H1 (cell line): ENCODE data around the gene PIP5K1C. TPM values are rescaled to one million over a fixed set of nuclear protein-coding genes. Genes with fewer than 3 reads are reported as not detected.

Source experiments
- CTCF ChIA-PET: fragments of 300-600 bp; sonication (Branson Sonifier 250); formaldehyde crosslinking; loops from one replicate; lab custom pipeline; 2021; ENCODE audit not compliant: partially characterized antibody; lab: Charles Lee
- POLR2A ChIA-PET: fragments of 300-600 bp; sonication (Branson Sonifier 250); formaldehyde crosslinking; loops from one replicate; lab custom pipeline; 2021; ENCODE audit warnings: inconsistent platforms; ENCODE audit not compliant: partially characterized antibody; lab: Charles Lee
- DNase-seq, 2 experiments: peaks; one replicate each; pipeline versions ENCODE4 v3.0.0 to v3.0.0-alpha.2; 2010 to 2022; ENCODE audit warnings: low spot score in 2 of 2, low read depth in 1 of 2, mixed read lengths in 1 of 2
- FAIRE-seq: peaks from 2 replicates; lab custom pipeline; 2011; peaks lifted over from hg19 to GRCh38; lab: Jason Lieb, UNC
- H2AFZ ChIP-seq: 2 replicates; pipeline ENCODE4 v1.8.1; 2012; ENCODE audit warnings: low read length, inconsistent platforms
- H2AK5ac ChIP-seq: 2 replicates; pipeline ENCODE4 v1.6.1; 2013; ENCODE audit warnings: low read depth, low read length
- H2BK120ac ChIP-seq: replicated peaks from 2 replicates; pipeline ENCODE3; 2013; ENCODE audit warnings: low read depth, low read length, inconsistent platforms
- H2BK12ac ChIP-seq: 2 replicates; pipeline ENCODE4 v1.6.1; 2013; ENCODE audit warnings: low read depth, low read length
- H2BK15ac ChIP-seq: 2 replicates; pipeline ENCODE4 v1.6.1; 2013; ENCODE audit warnings: low read length
- H2BK20ac ChIP-seq: 2 replicates; pipeline ENCODE4 v1.6.1; 2013; ENCODE audit warnings: low read length
- H2BK5ac ChIP-seq: 2 replicates; pipeline ENCODE4 v1.6.1; 2013; ENCODE audit warnings: low read depth, low read length
- H3K14ac ChIP-seq: 2 replicates; pipeline ENCODE4 v1.6.1; 2013; ENCODE audit warnings: inconsistent platforms; ENCODE audit not compliant: insufficient read length
- H3K18ac ChIP-seq: 2 replicates; pipeline ENCODE4 v1.6.1; 2013; ENCODE audit warnings: low read length; ENCODE audit errors: extremely low read depth
- H3K23ac ChIP-seq: 2 replicates; pipeline ENCODE4 v1.6.1; 2013; ENCODE audit warnings: inconsistent platforms; ENCODE audit not compliant: insufficient read length
- H3K23me2 ChIP-seq: 2 replicates; pipeline ENCODE4 v1.6.1; 2013; ENCODE audit warnings: low read depth, low read length
- H3K27ac ChIP-seq: 2 replicates; pipeline ENCODE4 v1.6.1; 2011; ENCODE audit warnings: low read depth, low read length, inconsistent platforms
- H3K27me3 ChIP-seq, 4 experiments: replicated peaks in 1 of 4; 1 replicate in 1 of 4; 2 replicates in 3 of 4; pipeline versions ENCODE4 v1.6.1 to v1.8.1; 2011 to 2013; ENCODE audit warnings: low read length in 3 of 4, mild to moderate bottlenecking in 3 of 4, inconsistent platforms in 2 of 4, mixed read lengths in 2 of 4, moderate library complexity in 1 of 4; ENCODE audit not compliant: control insufficient read depth in 3 of 4, insufficient read depth in 3 of 4; ENCODE audit errors: extremely low read depth in 1 of 4
- H3K36me3 ChIP-seq, 4 experiments: 2 replicates each; pipeline versions ENCODE4 v1.6.1 to v1.8.1; 2011 to 2013; ENCODE audit warnings: mild to moderate bottlenecking in 4 of 4, low read length in 3 of 4, moderate library complexity in 2 of 4, control low read depth in 1 of 4, inconsistent platforms in 1 of 4; ENCODE audit not compliant: insufficient read depth in 4 of 4, control insufficient read depth in 2 of 4
- H3K4ac ChIP-seq: replicated peaks from 2 replicates; pipeline ENCODE3; 2013; ENCODE audit warnings: low read length, low read depth, mixed read lengths, inconsistent platforms; ENCODE audit not compliant: insufficient read length
- H3K4me1 ChIP-seq, 4 experiments: replicated peaks in 1 of 4; 1 replicate in 1 of 4; 2 replicates in 3 of 4; pipeline versions ENCODE4 v1.6.1 to v1.8.1; 2011 to 2013; ENCODE audit warnings: low read length in 3 of 4, inconsistent platforms in 2 of 4, mixed read lengths in 1 of 4; ENCODE audit not compliant: insufficient read depth in 4 of 4, control insufficient read depth in 3 of 4
- H3K4me2 ChIP-seq, 2 experiments: 2 replicates each; pipeline versions ENCODE4 v1.6.1 to v1.8.1; 2011 to 2013; ENCODE audit warnings: low read depth in 2 of 2, low read length in 2 of 2, control low read depth in 1 of 2, inconsistent platforms in 1 of 2, mild to moderate bottlenecking in 1 of 2; ENCODE audit not compliant: insufficient read depth in 1 of 2
- H3K4me3 ChIP-seq, 4 experiments: fragments of 200-600, 300-600 bp in 1 of 4; sonication (generic), shearing (Covaris generic), sonication (Bioruptor Twin) in 1 of 4; 2 replicates each; pipeline versions ENCODE4 v1.5.1 to v1.8.1; 2011 to 2016; ENCODE audit warnings: low read length in 4 of 4, low read depth in 3 of 4, control low read depth in 2 of 4, inconsistent platforms in 2 of 4, mild to moderate bottlenecking in 2 of 4, mixed read lengths in 1 of 4, moderate library complexity in 1 of 4; ENCODE audit not compliant: insufficient read depth in 2 of 4; ENCODE audit errors: extremely low read depth in 1 of 4
- H3K56ac ChIP-seq: replicated peaks from 2 replicates; pipeline ENCODE3; 2013; ENCODE audit warnings: low read depth, mild to moderate bottlenecking, mixed read lengths, low read length, inconsistent platforms; ENCODE audit not compliant: insufficient read length
- H3K79me1 ChIP-seq: 2 replicates; pipeline ENCODE4 v1.6.1; 2013; ENCODE audit warnings: low read depth, low read length, control low read depth
- H3K79me2 ChIP-seq, 2 experiments: 2 replicates each; pipeline versions ENCODE4 v1.6.1 to v1.8.1; 2012 to 2013; ENCODE audit warnings: low read length in 2 of 2, mild to moderate bottlenecking in 2 of 2, inconsistent platforms in 1 of 2; ENCODE audit not compliant: insufficient read depth in 2 of 2, control insufficient read depth in 1 of 2
- H3K9ac ChIP-seq, 4 experiments: replicated peaks in 1 of 4; 1 replicate in 1 of 4; 2 replicates in 3 of 4; pipeline versions ENCODE4 v1.6.1 to v1.8.1; 2011 to 2013; ENCODE audit warnings: low read depth in 3 of 4, low read length in 3 of 4, control low read depth in 2 of 4, mild to moderate bottlenecking in 2 of 4, moderate library complexity in 2 of 4, inconsistent platforms in 1 of 4; ENCODE audit errors: extremely low read depth in 1 of 4
- H3K9me3 ChIP-seq, 2 experiments: 2 replicates each; pipeline versions ENCODE4 v1.6.1 to v1.8.1; 2012 to 2013; ENCODE audit warnings: mild to moderate bottlenecking in 2 of 2, moderate library complexity in 2 of 2, control low read depth in 1 of 2, inconsistent platforms in 1 of 2, low read depth in 1 of 2, low read length in 1 of 2, mixed read lengths in 1 of 2; ENCODE audit not compliant: insufficient read depth in 2 of 2
- H4K20me1 ChIP-seq, 2 experiments: replicated peaks in 1 of 2; 2 replicates each; pipeline versions ENCODE3 to v1.8.1; 2011 to 2013; ENCODE audit warnings: inconsistent platforms in 2 of 2, low read length in 2 of 2, mild to moderate bottlenecking in 1 of 2; ENCODE audit not compliant: insufficient read depth in 2 of 2, control insufficient read depth in 1 of 2
- H4K5ac ChIP-seq: 2 replicates; pipeline ENCODE4 v1.6.1; 2013; ENCODE audit warnings: low read length, low read depth, mixed read lengths, inconsistent platforms; ENCODE audit not compliant: insufficient read length
- H4K8ac ChIP-seq: 2 replicates; pipeline ENCODE4 v1.8.0; 2013; ENCODE audit warnings: mild to moderate bottlenecking, moderate library complexity, low read length, inconsistent platforms; ENCODE audit not compliant: insufficient read depth; ENCODE audit errors: extremely low read depth
- H4K91ac ChIP-seq: replicated peaks from 2 replicates; pipeline ENCODE3; 2013; ENCODE audit warnings: low read length, mixed read lengths, inconsistent platforms; ENCODE audit not compliant: insufficient read length
- ASH2L ChIP-seq: fragments of 200-600, 300-600 bp; sonication (generic); IDR thresholded peaks from one replicate; pipeline ENCODE4 v1.7.1; 2017; ENCODE audit warnings: low read length
- EGR1 ChIP-seq: IDR thresholded peaks from 2 replicates; pipeline ENCODE4 v1.6.1; 2011; ENCODE audit warnings: low read depth, low read length, borderline replicate concordance
- EP300 ChIP-seq, 2 experiments: IDR thresholded peaks; 1 replicate in 1 of 2; 2 replicates in 1 of 2; pipeline ENCODE4 v1.6.1; 2011 to 2012; ENCODE audit warnings: low read depth in 2 of 2, low read length in 2 of 2, mild to moderate bottlenecking in 2 of 2, borderline replicate concordance in 1 of 2, inconsistent platforms in 1 of 2, moderate library complexity in 1 of 2
- JUN ChIP-seq: IDR thresholded peaks from 2 replicates; pipeline ENCODE4 v1.6.1; 2011; ENCODE audit warnings: low read depth, mild to moderate bottlenecking, improper control_type of control experiment, low read length
- JUND ChIP-seq: IDR thresholded peaks from 2 replicates; pipeline ENCODE4 v1.6.1; 2011; ENCODE audit warnings: mild to moderate bottlenecking, improper control_type of control experiment, low read length
- KDM4A ChIP-seq: IDR thresholded peaks from one replicate; pipeline ENCODE4 v1.7.1; 2012; ENCODE audit warnings: low read depth, mild to moderate bottlenecking, moderate library complexity, low read length, inconsistent platforms; ENCODE audit not compliant: severe bottlenecking
- KDM5A ChIP-seq: fragments of 200-600 bp; IDR thresholded peaks from 2 replicates; pipeline ENCODE4 v1.7.1; 2012; ENCODE audit warnings: mild to moderate bottlenecking, low read length, inconsistent platforms, mixed read lengths
- NANOG ChIP-seq: IDR thresholded peaks from 2 replicates; pipeline ENCODE4 v1.6.1; 2011; ENCODE audit warnings: low read length, low read depth, mild to moderate bottlenecking, inconsistent platforms; ENCODE audit not compliant: insufficient read depth, poor library complexity, severe bottlenecking
- YY1 ChIP-seq: IDR thresholded peaks from 2 replicates; pipeline ENCODE4 v1.6.1; 2011; ENCODE audit warnings: low read depth, mild to moderate bottlenecking, low read length
- WGBS, 2 experiments: shearing (Covaris generic) in 1 of 2; methylation state at CpG; one replicate each; pipeline versions ENCODE4 v1.1.6 to v1.1.7; 2013 to 2015; ENCODE audit warnings: low lambda C conversion rate in 2 of 2, mixed read lengths in 2 of 2, inconsistent platforms in 1 of 2, low coverage in 1 of 2, missing lambda C conversion rate in 1 of 2; ENCODE audit not compliant: insufficient replicate concordance in 2 of 2, insufficient coverage in 1 of 2, insufficient read length in 1 of 2; ENCODE audit errors: extremely low coverage in 1 of 2, missing lambda C conversion rate in 1 of 2; 5-methylcytosine and 5-hydroxymethylcytosine counted together
- polyA plus RNA-seq, 7 experiments: library from polyadenylated mRNA; depleted of rRNA in 3 of 7; stranded (reverse) in 5 of 7; unstranded in 2 of 7; fragments of >200 nt in 5 of 7; fragments of 200-250 nt in 2 of 7; gene quantifications; 1 replicate in 5 of 7; 2 replicates in 1 of 7; 4 replicates in 1 of 7; pipeline versions ENCODE4 v1.2.1 to v1.2.3, GENCODE V29; 2011 to 2013; ENCODE audit warnings: missing spikeins in 2 of 7, mixed read lengths in 2 of 7
- total RNA-seq: library from RNA; stranded (reverse); fragmentation: NEBNext Ultra II Directional; extraction: Animal tissue kit (Norgen Biotek cat#: 25700); gene quantifications from 2 replicates; pipeline ENCODE4 v1.2.1, GENCODE V29; 2021

Gene PIP5K1C
- total and polyA plus RNA-seq, 2 of the 8 experiments (the other 6 are each of a cell fraction or from before 2014, with no cell fraction given), result 10.6 to 32.9 TPM

DNA sequence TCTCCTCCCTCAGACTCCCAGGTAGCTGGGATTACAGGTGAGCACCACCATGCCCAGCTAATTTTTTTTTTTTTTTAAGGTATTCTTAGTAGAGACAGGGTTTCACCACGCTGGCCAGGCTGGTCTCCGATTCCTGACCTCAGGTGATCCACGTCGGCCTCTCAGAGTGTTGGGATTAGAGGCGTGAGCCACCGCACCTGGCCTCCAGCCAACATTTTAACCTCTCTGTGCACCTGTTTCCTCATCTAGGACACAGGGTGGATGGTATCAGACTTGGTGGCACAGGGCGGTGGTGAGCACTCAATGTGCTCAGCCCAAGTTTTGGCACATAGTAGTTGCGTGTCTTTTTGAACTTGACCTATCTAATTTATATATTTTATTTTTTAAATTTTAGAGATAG, 48.7 kb upstream of the PIP5K1C start:
- H3K9ac ChIP-seq, result no peak overlapping the region
- POLR2A ChIA-PET, result interaction anchor here (0.6 to 0.7 kb wide), 2 partner anchors 10 to 65 kb away, joined by 3 read pairs; no protein-coding TSS in a partner anchor
- no peak overlapping the region for H3K4me3 ChIP-seq
- peaks cover 0 to 26% (median 12%) of the 10 kb centered on the region in 4 experiments; a peak in 4 of 8 replicates for H3K36me3 ChIP-seq
- no peak for DNase-seq
- no peak overlapping the region for H2BK5ac ChIP-seq
- no peaks in the 10 kb centered on the region for H3K79me1 ChIP-seq
- H3K23me2 ChIP-seq, result no peaks in the 10 kb centered on the region
- H3K23ac ChIP-seq, result no peak overlapping the region
- H2BK20ac ChIP-seq, result no peak overlapping the region
- no peak overlapping the region for H2AFZ ChIP-seq
- no peak overlapping the region for H4K91ac ChIP-seq
- TF ChIP-seq NANOG (no peak), ASH2L (no peak), YY1 (no peak), JUN (no peak), EGR1 (no peak), KDM4A (no peak), JUND (no peak), EP300 (IDR thresholded peaks at IDR 0.05; ENCODE audit: borderline replicate concordance in 1 of 2, low read depth in 2 of 2, low read length in 2 of 2) (no peak), KDM5A (no peak)
- TF ChIP-seq, all 59 proteins: peak for 0
- H3K9me3 ChIP-seq, result no peaks in the 10 kb centered on the region
- WGBS, 2 experiments, result 97% methylated on average over 8 of the region's 8 CpGs; no CpG with 5 or more reads in 1 of the 2 experiments
- FAIRE-seq, result no peak
- H3K79me2 ChIP-seq, result no peaks in the 10 kb centered on the region
- no peaks in the 10 kb centered on the region for H3K27me3 ChIP-seq
- no peak overlapping the region for H2BK12ac ChIP-seq
- no peak overlapping the region for H2BK120ac ChIP-seq
- H4K5ac ChIP-seq, result no peak overlapping the region
- H3K4me1 ChIP-seq, result no peaks in the 10 kb centered on the region
- H3K18ac ChIP-seq, result no peak overlapping the region
- H4K20me1 ChIP-seq, result peaks cover 0 to 6% of the 10 kb centered on the region in 2 experiments
- no peak overlapping the region for H3K4ac ChIP-seq
- H3K27ac ChIP-seq, result no peak overlapping the region
- H3K56ac ChIP-seq, result no peak overlapping the region
- CTCF ChIA-PET, result interaction anchor here (0.6 to 1.8 kb wide), 3 partner anchors 10 to 74 kb away, joined by 3 to 5 read pairs (median 3); no protein-coding TSS in a partner anchor
- no peak overlapping the region for H2BK15ac ChIP-seq
- H3K14ac ChIP-seq, result no peak overlapping the region
- no peak overlapping the region for H4K8ac ChIP-seq
- H3K4me2 ChIP-seq, result no peak overlapping the region
- H2AK5ac ChIP-seq, result no peak overlapping the region
